HPDE6-E6E7 (cell line): ENCODE results near the gene BMP10.
A peak's percentile ranks its signal among the peaks of the same experiment; 100 is the strongest.

Experiments
- DNase-seq: peaks from one replicate; pipeline ENCODE4 v3.0.0; 2011; ENCODE audit warnings: missing footprints; ENCODE audit errors: extremely low spot score

The BMP10 gene

DNA sequence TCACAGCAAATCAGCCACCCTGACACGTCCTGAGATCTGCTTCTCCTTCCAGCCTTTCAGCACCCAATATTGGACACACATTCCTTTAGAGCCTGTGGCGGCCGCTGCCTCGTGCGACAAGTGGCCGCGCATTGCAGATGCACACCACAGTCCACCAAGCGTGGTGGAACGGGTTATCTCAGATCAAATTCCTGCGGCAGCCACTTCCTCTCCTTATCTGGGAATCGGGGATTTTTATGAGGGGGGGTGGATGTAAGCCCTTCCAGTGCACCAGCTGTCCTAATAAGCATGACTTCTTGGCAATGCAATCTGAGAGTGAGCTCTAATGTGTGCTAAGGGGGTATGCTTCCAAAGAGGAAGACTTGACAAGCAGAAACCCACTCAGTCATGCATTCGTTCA is 18.3 kb upstream of the BMP10 start:
- DNase-seq: no peak

GRCh38 chr2:68889021-68889420 is 17.8 kb upstream of the BMP10 start:
- DNase-seq: no peak

DNA sequence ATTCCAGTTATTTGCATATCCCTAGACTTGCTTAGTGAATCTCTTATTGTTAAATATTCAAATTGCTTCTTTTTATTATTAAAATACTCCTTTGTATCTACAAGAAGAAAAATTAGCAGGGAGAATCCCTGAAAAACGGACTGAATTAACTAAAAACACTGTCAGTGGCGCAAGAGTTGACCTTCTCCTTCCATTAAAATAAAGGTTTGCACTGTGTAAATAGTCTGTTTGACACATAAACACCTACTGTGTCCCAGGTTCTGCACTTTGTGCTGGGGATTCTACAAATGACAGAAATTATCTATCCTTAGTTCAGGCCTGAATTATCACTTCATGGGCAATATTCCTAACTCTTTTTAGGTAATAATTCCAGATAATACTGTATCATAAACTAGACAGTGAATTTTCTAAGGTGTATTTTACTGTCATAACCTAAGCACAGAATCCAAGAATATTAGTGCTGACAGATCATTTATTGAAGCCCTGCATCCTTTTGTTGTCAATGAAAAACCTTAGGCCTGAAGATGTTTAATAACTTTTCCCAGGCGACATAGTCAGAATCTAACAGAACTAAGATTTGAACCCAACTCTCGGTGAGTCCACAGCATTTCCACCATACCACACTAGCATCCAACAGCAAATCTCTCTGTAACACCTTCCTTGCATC is 17.0 kb upstream of the BMP10 start:
- DNase-seq: no peak

DNA sequence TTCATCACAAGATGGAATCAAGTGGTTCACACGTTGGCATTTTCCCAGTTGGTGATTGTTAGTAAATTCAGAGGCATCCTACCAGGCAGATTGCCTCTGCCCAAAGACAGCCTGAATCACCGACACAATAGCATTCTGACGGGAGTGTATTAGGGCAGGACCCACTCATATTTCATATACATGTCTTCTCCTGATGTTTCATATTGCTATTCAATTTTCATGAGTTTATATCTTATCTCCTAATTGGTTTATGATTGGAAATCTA is 14.5 kb upstream of the BMP10 start:
- DNase-seq: no peak

DNA sequence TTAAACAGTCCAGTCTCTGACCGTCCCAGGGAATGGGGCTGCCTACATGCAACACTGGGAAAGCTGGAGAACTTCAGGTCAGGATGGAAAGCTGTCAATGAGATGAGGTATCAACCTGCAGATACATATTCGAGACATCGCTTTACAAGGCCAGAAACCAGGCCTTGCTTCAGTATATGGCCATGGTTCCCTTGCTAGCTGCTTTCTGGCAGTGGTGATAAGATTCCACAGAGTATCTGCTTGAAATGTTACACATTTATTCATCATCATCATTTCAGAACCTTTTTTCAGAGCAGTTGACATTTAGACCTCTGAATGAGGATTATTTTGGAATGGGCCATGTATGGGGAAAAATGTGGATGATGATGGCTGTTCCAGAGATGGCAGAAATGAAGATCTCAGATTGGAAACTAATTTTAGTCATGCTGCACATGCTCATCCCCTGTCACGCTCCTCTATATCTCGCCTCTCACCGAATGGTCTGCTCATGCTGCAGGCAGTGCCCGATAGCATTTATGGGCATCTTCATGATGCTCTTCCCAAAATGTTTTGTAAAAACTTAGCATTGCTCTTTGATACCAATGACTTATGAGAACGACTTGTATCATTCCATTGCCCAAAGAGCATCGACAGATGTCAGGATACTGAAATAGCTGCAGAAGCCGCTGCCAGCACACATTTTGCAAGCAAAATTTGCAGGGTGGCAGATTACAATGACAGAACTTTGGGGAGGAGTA is 14.0 kb upstream of the BMP10 start:
- no peak for DNase-seq

GRCh38 chr2:68880213-68880612 is 9.0 kb upstream of the BMP10 start:
- DNase-seq: no peak

- DNase-seq: no peak
These were observed 8.1 kb upstream of the BMP10 start for GRCh38 chr2:68879296-68879695.

GRCh38 chr2:68878753-68879152 is 7.6 kb upstream of the BMP10 start:
- no peak for DNase-seq

GRCh38 chr2:68878071-68878711 is 7.0 kb upstream of the BMP10 start:
- no peak for DNase-seq

- no peak for DNase-seq
These were observed 6.0 kb upstream of the BMP10 start for GRCh38 chr2:68877079-68877772.

DNA sequence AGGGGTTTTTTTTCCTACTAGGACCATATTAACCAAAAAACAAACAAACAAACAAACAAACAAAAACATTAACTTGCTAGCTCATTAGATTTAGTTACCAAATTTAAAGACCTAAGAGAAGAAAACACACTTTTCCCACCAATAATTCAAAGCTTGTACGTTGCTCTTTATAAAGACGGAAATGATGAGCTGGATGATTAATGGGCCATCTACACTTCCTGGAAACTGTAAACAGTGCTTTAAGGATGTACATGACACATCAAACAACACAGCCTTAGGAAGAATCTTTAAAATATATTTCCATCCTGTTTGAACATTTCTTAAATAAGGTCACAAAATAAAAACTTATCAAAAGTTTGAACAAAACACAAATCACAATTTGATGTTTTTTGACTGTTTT is 982 bp downstream of the BMP10 start:
- peak; percentile 9 for DNase-seq

GRCh38 chr2:68865108-68865507 is 6.1 kb downstream of the BMP10 start:
- no peak for DNase-seq

DNA sequence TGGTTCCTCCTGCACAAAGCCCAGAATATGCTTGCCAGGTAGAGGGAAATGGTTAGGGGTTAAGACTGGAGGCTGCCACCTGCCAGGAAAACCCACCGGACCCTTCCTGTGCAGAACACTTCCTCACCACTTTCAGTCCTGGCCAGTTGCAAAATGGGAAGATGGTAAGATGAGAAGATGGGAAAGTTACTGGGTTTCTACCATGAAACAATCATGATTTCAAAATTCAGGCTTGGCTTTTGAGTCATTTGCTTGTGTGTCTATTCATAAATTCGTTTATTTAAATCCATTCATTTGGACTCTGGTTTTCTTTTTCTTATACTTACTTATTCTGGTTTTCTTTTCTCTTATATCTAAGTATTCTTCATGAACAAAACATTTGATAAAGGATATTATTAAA is 7.2 kb downstream of the BMP10 start:
- no peak for DNase-seq

- no peak for DNase-seq
These were observed 8.3 kb downstream of the BMP10 start for GRCh38 chr2:68862889-68863288.

GRCh38 chr2:68861330-68861729 is 9.9 kb downstream of the BMP10 start:
- DNase-seq: no peak

DNA sequence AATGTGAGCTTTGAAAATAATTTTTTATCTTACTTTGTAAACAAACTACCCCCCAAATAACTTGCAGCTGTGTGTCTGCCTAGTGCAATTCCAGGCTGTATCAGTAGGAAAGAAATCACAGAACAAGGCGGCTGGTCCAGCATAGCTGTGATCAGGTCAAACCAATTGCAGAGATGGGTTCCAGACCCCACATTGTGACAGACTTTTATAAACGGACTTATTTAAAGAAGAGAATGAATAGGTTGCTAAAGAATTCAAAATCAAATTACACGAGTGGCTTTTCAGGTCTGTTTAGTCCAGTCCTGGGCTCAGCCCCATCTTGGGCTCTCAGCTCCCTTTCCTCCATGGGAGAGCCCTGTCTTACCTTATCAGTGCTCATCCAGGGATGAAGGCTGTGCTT is 11.1 kb downstream of the BMP10 start:
- no peak for DNase-seq

GRCh38 chr2:68857855-68858456 is 13.2 kb downstream of the BMP10 start:
- no peak for DNase-seq

- no peak for DNase-seq
These were observed 13.9 kb downstream of the BMP10 start for GRCh38 chr2:68857202-68857845.

- DNase-seq: no peak
These were observed 15.6 kb downstream of the BMP10 start for GRCh38 chr2:68855550-68855949.

DNA sequence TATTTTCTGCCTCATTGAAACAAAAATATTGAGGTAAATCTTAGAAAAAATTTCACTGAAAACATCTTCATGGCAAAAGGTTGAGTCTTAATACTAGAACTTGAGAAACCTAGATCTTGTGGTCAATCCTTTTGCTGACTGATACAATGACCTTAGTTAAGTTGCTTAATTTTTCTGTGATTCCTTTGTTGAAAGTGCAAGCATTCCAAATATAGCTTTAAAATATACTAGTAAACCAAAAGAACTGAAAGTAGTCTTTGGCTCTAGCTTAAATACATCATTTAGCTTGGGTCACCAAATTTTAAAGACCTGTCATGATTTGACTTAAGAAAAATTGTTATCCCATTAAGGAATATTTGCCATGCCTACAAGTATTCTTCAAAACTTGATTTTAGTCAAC is 16.7 kb downstream of the BMP10 start:
- no peak for DNase-seq

GRCh38 chr2:68853915-68854314 is 17.3 kb downstream of the BMP10 start:
- no peak for DNase-seq

DNA sequence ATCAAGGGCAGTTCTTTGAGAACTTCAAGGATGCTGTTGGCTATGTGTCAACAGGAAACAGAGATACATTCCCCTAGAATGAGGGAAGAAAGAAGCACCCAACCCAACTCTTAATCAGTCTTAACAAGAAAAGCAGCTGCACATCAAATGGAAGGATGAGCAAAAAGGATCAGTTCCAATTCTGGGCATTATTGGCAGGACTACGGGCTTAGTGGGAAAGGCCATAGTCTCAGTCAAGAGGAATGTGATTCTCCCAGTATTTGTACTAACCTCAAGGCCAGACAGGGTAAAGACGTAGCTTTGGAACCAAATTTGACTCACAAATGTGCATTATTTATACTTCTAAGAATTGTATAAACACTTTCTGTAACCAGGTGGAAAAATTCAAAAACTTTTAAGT is 18.2 kb downstream of the BMP10 start:
- DNase-seq: no peak
